PC-9 (cell line): ENCODE results near the gene ARPC3. TPM values are rescaled to one million over a fixed set of nuclear protein-coding genes. Genes with fewer than 3 reads are reported as not detected.
"Not testable (repeated sequence)": the region's sequence is repeated elsewhere in the genome, so short reads cannot be mapped to it uniquely, and the experiment has no call there.

Experiments used
- BruUV-seq: library from RNA; stranded (reverse); fragments of 400-500 nt; replicated peaks from 2 replicates; lab custom pipeline; 2021; lab: Mats Ljungman, UMichigan
- CTCF ChIA-PET: fragments of 300-600 bp; sonication (Branson Sonifier 250); formaldehyde crosslinking; loops from one replicate; lab custom pipeline; 2022; ENCODE audit warnings: antibody characterized with exemption; lab: Charles Lee
- POLR2A ChIA-PET: fragments of 300-600 bp; sonication (Branson Sonifier 250); formaldehyde crosslinking; loops from one replicate; lab custom pipeline; 2022; ENCODE audit warnings: antibody characterized with exemption; ENCODE audit not compliant: unreplicated experiment; lab: Charles Lee
- DNase-seq, 2 experiments: peaks; one replicate each; pipeline versions ENCODE4 v3.0.0 to v3.0.0-alpha.2; 2015 to 2022; ENCODE audit warnings: mixed read lengths in 1 of 2
- H2AFZ ChIP-seq: fragments of 200-600 bp; sonication (generic); 2 replicates; pipeline ENCODE4 v1.8.1; 2017; ENCODE audit warnings: antibody characterized with exemption
- H3F3A ChIP-seq: fragments of 200-600 bp; sonication (generic); 2 replicates; pipeline ENCODE4 v1.8.1; 2017; ENCODE audit warnings: antibody characterized with exemption, mild to moderate bottlenecking, low read depth; ENCODE audit not compliant: insufficient read depth
- H3K27ac ChIP-seq: fragments of 200-600 bp; sonication (generic); 2 replicates; pipeline ENCODE4 v1.6.1; 2016; ENCODE audit warnings: mixed run types
- H3K27me3 ChIP-seq: fragments of 200-600 bp; sonication (generic); 2 replicates; pipeline ENCODE4 v1.6.1; 2016; ENCODE audit warnings: low read depth, mixed run types; ENCODE audit not compliant: insufficient read depth
- H3K36me3 ChIP-seq: fragments of 200-600 bp; sonication (generic); 2 replicates; pipeline ENCODE4 v1.6.1; 2016; ENCODE audit warnings: low read depth, mixed run types
- H3K4me1 ChIP-seq: fragments of 200-600 bp; sonication (generic); replicated peaks from 2 replicates; pipeline ENCODE4 v1.6.1; 2016; ENCODE audit warnings: mixed run types; ENCODE audit not compliant: insufficient read depth
- H3K4me2 ChIP-seq: fragments of 200-600 bp; sonication (generic); 2 replicates; pipeline ENCODE4 v1.6.1; 2017; ENCODE audit warnings: mixed run types
- H3K4me3 ChIP-seq: fragments of 200-600 bp; sonication (generic); 2 replicates; pipeline ENCODE4 v1.6.1; 2016; ENCODE audit warnings: mixed run types
- H3K79me2 ChIP-seq: fragments of 200-600 bp; sonication (generic); 2 replicates; pipeline ENCODE4 v1.6.1; 2017; ENCODE audit warnings: low read depth, mixed run types
- H3K9me2 ChIP-seq: fragments of 200-600 bp; sonication (generic); 2 replicates; pipeline ENCODE4 v1.8.1; 2017; ENCODE audit warnings: mild to moderate bottlenecking; ENCODE audit not compliant: insufficient read depth
- H3K9me3 ChIP-seq: fragments of 200-600 bp; sonication (generic); 2 replicates; pipeline ENCODE4 v1.8.1; 2016; ENCODE audit warnings: low read depth; ENCODE audit not compliant: insufficient read depth
- H4K20me1 ChIP-seq: fragments of 200-600 bp; sonication (generic); 2 replicates; pipeline ENCODE4 v1.8.1; 2017; ENCODE audit not compliant: insufficient read depth
- EZH2 ChIP-seq: fragments of 200-600 bp; sonication (generic); IDR thresholded peaks from 2 replicates; pipeline ENCODE4 v1.8.0; 2017; ENCODE audit warnings: antibody characterized with exemption, low read depth
- intact Hi-C: fragments of 100-400 bp; cut with micrococcal nuclease; formaldehyde crosslinking; loops from one replicate; pipeline ENCODE4 v1.10.0; 2022; ENCODE audit not compliant: unreplicated experiment
- total RNA-seq: library from RNA; stranded (reverse); gene quantifications from 2 replicates; pipeline ENCODE4 v1.2.3, GENCODE V29; 2021
- TF ChIP-seq, protein P1 (sequence below): fragments of 200-600 bp; sonication (generic); conservative IDR thresholded peaks from 2 replicates; pipeline ENCODE4 v1.6.1; 2017; ENCODE audit warnings: mixed run types, antibody characterized with exemption, mild to moderate bottlenecking, moderate library complexity

Gene ARPC3
- total RNA-seq, 1 experiment from 2014 or later = 229 TPM

DNA sequence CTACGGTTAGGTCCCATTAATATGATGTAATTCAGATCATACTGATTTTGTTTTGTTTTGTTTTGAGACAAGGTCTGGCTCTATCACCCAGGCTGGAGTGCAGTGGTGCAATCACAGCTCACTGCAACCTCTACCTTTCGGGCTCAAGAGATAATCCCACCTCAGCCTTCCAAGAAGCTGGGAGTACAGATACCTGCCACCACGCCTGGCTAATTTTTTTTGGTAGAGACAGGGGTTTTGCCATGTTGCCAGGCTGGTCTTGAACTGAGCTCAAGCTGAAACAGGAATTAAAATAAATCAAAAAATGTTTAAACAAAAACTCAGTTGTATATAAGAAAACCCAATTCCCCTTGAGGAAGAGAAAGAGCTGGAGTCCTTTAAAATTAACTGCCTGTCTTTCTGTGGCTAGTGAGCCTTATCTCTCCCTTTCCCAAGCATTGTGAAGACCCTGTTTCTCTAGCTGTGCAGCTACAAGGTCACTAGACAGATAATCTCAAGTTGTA lies 28.9 kb downstream of the ARPC3 start:
- ChIA-PET CTCF (no interaction called here), POLR2A (interaction anchor here (0.6 kb wide), 1 partner anchor 320 kb away, joined by 3 read pairs; no protein-coding TSS in a partner anchor)
- no peaks in the 10 kb centered on the region for H3K4me1 ChIP-seq
- H4K20me1 ChIP-seq = no peaks in the 10 kb centered on the region
- H3K36me3 ChIP-seq = no peaks in the 10 kb centered on the region
- H3K27me3 ChIP-seq = no peaks in the 10 kb centered on the region
- DNase-seq = no peak
- TF ChIP-seq EZH2 = no peak
- TF ChIP-seq, protein P1, sequence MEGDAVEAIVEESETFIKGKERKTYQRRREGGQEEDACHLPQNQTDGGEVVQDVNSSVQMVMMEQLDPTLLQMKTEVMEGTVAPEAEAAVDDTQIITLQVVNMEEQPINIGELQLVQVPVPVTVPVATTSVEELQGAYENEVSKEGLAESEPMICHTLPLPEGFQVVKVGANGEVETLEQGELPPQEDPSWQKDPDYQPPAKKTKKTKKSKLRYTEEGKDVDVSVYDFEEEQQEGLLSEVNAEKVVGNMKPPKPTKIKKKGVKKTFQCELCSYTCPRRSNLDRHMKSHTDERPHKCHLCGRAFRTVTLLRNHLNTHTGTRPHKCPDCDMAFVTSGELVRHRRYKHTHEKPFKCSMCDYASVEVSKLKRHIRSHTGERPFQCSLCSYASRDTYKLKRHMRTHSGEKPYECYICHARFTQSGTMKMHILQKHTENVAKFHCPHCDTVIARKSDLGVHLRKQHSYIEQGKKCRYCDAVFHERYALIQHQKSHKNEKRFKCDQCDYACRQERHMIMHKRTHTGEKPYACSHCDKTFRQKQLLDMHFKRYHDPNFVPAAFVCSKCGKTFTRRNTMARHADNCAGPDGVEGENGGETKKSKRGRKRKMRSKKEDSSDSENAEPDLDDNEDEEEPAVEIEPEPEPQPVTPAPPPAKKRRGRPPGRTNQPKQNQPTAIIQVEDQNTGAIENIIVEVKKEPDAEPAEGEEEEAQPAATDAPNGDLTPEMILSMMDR = no peak
- no peaks in the 10 kb centered on the region for H3K9me2 ChIP-seq
- H3K9me3 ChIP-seq = no peaks in the 10 kb centered on the region
- peaks cover 4% of the 10 kb centered on the region; the same call in 1 of the 2 replicates for H3F3A ChIP-seq
- H3K27ac ChIP-seq = no peak overlapping the region
- H3K4me3 ChIP-seq = no peak overlapping the region
- no peaks in the 10 kb centered on the region for H3K79me2 ChIP-seq
- no peak overlapping the region for H3K4me2 ChIP-seq
- BruUV-seq = no TSS peak
- no peak overlapping the region for H2AFZ ChIP-seq
- intact Hi-C loops = no loop called here

DNA sequence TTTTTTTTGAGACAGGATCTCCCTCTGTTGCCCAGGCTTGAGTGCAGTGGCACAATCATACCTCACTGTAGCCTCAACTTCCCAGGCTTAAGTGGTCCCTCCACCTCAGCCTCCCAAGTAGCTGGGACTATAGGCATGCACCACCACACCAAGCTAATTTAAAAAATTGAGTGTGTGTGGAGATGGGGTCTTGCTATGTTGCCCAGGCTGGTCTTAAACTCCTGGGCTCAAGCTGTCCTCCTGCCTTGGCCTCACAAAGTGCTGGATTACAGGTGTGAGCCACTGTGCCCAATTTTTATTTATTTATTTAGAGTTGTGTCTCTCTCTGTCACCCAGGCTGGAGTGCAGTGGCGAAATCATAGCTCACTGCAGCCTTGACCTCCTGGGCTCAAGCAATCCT lies 29.5 kb downstream of the ARPC3 start:
- intact Hi-C loops, H3K4me2 ChIP-seq, BruUV-seq, H3K36me3 ChIP-seq, CTCF ChIA-PET, H3K4me1 ChIP-seq, H3K79me2 ChIP-seq, H2AFZ ChIP-seq, H3K9me3 ChIP-seq, H3K27ac ChIP-seq, H3K27me3 ChIP-seq, POLR2A ChIA-PET, DNase-seq, H3K9me2 ChIP-seq, H4K20me1 ChIP-seq, H3F3A ChIP-seq, H3K4me3 ChIP-seq: not testable (repeated sequence)

DNA sequence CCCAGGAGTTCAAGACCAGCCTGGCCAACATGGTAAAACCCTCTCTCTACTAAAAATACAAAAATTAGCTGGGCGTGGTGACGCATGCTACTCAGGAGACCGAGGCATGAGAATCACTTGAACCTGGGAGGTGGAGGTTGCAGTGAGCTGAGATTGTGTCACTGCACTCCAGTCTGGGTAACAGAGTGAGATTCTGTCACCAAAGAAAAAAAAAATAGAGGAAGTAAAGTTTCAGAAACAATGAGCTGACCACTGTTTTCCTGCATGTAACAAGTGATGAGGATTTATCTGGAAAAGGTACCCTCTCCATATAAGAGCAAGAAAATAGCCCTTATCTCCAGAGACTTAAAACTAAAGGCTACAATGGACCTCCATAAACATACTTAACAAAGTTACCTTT lies 33.0 kb downstream of the ARPC3 start:
- H3K4me3 ChIP-seq, H3K4me1 ChIP-seq, H4K20me1 ChIP-seq, DNase-seq, H3K9me2 ChIP-seq, BruUV-seq, H3K27me3 ChIP-seq, intact Hi-C loops, H3K27ac ChIP-seq, H3K36me3 ChIP-seq, H3F3A ChIP-seq, H3K79me2 ChIP-seq, H3K4me2 ChIP-seq, H3K9me3 ChIP-seq, H2AFZ ChIP-seq: not testable (repeated sequence)
- ChIA-PET POLR2A (interaction anchor here (0.6 kb wide), 1 partner anchor 137 kb away, joined by 7 read pairs; no protein-coding TSS in a partner anchor), CTCF (interaction anchor here (0.6 to 0.7 kb wide), 2 partner anchors 8 to 327 kb away, joined by 4 read pairs; no protein-coding TSS in a partner anchor)

DNA sequence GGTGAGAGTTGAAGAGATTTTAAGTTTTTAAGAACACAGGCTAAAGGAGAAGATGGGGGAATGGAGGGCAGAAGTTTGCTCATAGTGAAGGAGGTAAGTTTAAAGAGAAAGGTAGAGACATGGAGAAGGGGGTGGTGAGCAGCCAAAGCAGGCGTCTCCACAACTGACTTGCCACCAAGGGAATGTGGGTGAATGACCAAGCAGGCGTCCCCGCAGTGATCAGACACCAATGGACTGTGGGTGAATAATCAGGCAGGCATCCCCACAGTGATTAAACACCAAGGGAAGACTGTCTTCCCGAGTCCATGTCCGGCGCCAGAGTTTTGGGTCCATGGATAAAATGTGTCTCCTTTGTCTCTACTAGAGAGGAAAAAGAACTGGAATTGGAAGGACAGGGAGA lies 40.1 kb downstream of the ARPC3 start:
- H3K79me2 ChIP-seq, H3K4me2 ChIP-seq, H3K9me3 ChIP-seq, POLR2A ChIA-PET, H2AFZ ChIP-seq, H3K4me3 ChIP-seq, intact Hi-C loops, H3F3A ChIP-seq, CTCF ChIA-PET, H3K9me2 ChIP-seq, H3K27ac ChIP-seq, H3K27me3 ChIP-seq, BruUV-seq, H4K20me1 ChIP-seq, H3K36me3 ChIP-seq, DNase-seq, H3K4me1 ChIP-seq: not testable (repeated sequence)

DNA sequence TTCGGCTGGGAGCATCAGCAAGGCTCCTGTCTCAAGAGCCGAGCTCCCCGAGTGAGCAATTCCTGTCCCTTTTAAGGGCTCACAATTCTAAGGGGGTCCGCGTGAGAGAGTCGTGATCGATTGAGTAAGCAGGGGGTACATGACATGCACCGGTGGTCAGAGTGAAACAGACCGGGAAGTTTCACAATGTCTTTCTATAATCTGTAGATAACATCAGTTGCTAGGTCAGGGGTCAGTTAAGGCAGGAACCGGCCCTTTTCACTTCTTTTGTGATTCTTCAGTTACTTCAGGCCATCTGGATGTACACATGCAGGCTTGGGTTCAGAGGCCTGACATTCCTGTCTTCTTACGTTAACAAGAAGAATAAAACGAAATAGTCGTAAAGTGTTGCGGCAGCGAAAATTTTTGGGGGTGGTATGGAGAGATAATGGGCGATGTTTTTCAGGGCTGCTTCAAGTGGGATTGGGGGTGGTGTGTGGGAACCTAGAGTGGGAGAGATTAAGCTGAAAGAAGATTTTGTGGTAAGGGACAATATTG lies 44.9 kb downstream of the ARPC3 start:
- H3K27me3 ChIP-seq, H3K4me3 ChIP-seq, DNase-seq, H3K27ac ChIP-seq, intact Hi-C loops, H3K4me2 ChIP-seq, H3K9me3 ChIP-seq, H3K9me2 ChIP-seq, H2AFZ ChIP-seq, POLR2A ChIA-PET, H4K20me1 ChIP-seq, H3F3A ChIP-seq, BruUV-seq: not testable (repeated sequence)
- Histone ChIP-seq H3K79me2 (peaks cover 32% of the 10 kb centered on the region), H3K4me1 (peaks cover 11% of the 10 kb centered on the region), H3K36me3 (0 out of 2 replicates have a peak, but pooled peaks cover 13% of the 10 kb centered on the region)
- CTCF ChIA-PET = interaction anchor here (0.6 kb wide), 1 partner anchor 517 kb away, joined by 14 read pairs; no protein-coding TSS in a partner anchor
